ENCODE data around the gene PTPN3. TPM values are rescaled to one million over a fixed set of nuclear protein-coding genes. Genes with fewer than 3 reads are reported as not detected.

Gene PTPN3
- total and polyA plus RNA-seq, 10 of the 15 experiments (the other 5 are each of a cell fraction or from before 2014, with no cell fraction given), result 0.18 to 1.3 (median 0.39) TPM

DNA sequence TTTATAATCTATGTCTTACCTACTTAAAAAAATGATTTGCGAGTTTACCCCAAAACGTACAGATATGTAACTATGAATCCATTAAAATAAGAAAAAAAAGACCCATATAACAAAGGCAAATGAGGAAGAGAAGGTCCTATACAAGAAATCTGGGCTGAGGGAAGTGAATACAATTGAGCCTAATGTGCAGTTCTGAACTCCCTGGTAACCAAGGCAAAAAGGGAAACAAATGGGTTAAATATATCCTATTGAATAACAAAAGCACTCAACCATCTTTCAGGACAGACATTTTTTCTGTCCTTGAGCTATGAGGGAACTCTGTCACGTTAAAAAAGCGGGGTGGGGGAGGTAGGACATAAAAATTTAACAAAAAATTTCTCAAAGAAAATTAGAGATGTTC is 78.6 kb downstream of the PTPN3 start (continued):
- no peak for TF ChIP-seq GABPA (IDR thresholded peaks at IDR 0.05; ENCODE audit: low read depth)
- TF ChIP-seq FOXK2 (IDR thresholded peaks at IDR 0.05), result no peak
- TF ChIP-seq, protein P1, sequence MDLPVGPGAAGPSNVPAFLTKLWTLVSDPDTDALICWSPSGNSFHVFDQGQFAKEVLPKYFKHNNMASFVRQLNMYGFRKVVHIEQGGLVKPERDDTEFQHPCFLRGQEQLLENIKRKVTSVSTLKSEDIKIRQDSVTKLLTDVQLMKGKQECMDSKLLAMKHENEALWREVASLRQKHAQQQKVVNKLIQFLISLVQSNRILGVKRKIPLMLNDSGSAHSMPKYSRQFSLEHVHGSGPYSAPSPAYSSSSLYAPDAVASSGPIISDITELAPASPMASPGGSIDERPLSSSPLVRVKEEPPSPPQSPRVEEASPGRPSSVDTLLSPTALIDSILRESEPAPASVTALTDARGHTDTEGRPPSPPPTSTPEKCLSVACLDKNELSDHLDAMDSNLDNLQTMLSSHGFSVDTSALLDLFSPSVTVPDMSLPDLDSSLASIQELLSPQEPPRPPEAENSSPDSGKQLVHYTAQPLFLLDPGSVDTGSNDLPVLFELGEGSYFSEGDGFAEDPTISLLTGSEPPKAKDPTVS (IDR thresholded peaks at IDR 0.05; ENCODE audit: low read depth, low read length), result no peak
- no peak for TF ChIP-seq NFYA (IDR thresholded peaks at IDR 0.05; ENCODE audit: borderline replicate concordance, low read depth, low read length)
- no peak for TF ChIP-seq IKZF2 (IDR thresholded peaks at IDR 0.05)
- TF ChIP-seq IRF4 (IDR thresholded peaks at IDR 0.05; ENCODE audit: low read depth, low read length), result no peak
- TF ChIP-seq ZNF384 (IDR thresholded peaks at IDR 0.05; ENCODE audit: borderline replicate concordance, low read depth, low read length), result no peak
- no peak for TF ChIP-seq EGR1 (IDR thresholded peaks at IDR 0.05; ENCODE audit: borderline replicate concordance in 1 of 2, low read depth in 2 of 2, low read length in 2 of 2)
- TF ChIP-seq CREM (IDR thresholded peaks at IDR 0.05; ENCODE audit: low read depth), result no peak
- no peak for TF ChIP-seq ZNF274 (IDR thresholded peaks at IDR 0.05; ENCODE audit: insufficient read depth, insufficient read length)
- TF ChIP-seq POLR2AphosphoS5 (IDR thresholded peaks at IDR 0.05; ENCODE audit: low read length), result no peak
- no peak for TF ChIP-seq YY1 (IDR thresholded peaks at IDR 0.05; ENCODE audit: low read depth, low read length)

DNA sequence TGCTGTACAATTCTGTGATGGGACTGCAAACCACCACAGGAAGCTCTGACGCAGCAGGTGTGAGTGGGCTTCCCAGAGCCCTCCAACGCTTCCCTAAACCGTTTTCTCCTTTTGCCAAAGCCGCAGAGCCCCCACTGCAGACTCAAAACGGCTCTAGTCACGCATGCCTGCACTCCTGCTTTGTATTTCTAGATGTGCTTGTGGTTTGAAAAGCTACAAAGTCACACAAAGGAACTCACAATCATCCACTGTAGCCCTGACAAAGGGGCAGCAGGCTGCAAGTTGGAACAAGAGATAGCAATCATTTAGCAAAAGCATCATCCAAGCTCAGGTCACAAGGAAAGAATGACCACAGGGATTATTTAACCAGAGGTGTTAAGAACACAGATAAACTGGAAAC is 79.3 kb downstream of the PTPN3 start:
- Histone ChIP-seq H3K36me3 (ENCODE audit: control insufficient read depth in 2 of 2, insufficient read depth in 2 of 2, low read length in 1 of 2) (no peaks in the 10 kb centered on the region), H3K27ac (ENCODE audit: control insufficient read depth, insufficient read depth) (peak overlapping the region; percentile 32; the same call in 1 of the 2 replicates), H2AFZ (ENCODE audit: control insufficient read depth, low read depth, low read length) (no peak overlapping the region), H3K9ac (ENCODE audit: control insufficient read depth, insufficient read depth, low read length) (no peak overlapping the region), H4K20me1 (ENCODE audit: control insufficient read depth, insufficient read depth) (no peaks in the 10 kb centered on the region), H3K79me2 (ENCODE audit: control insufficient read depth, insufficient read depth, low read length) (no peaks in the 10 kb centered on the region), H3K4me1 (ENCODE audit: control insufficient read depth, insufficient read depth, low read length) (peaks cover 77% of the 10 kb centered on the region), H3K9me3 (replicated peaks; ENCODE audit: control insufficient read depth, insufficient read depth, low read length) (no peaks in the 10 kb centered on the region), H3K27me3 (replicated peaks in 1 of 2; ENCODE audit: control insufficient read depth in 2 of 2, insufficient read depth in 2 of 2, low read length in 1 of 2) (no peaks in the 10 kb centered on the region), H3K4me2 (ENCODE audit: control insufficient read depth, insufficient read depth) (peak overlapping the region; percentile 76), H3K4me3 (0 out of 2 replicates have a peak overlapping the region, but pooled peaks have one; percentile 9)
- BruUV-seq (replicated peaks), result no TSS peak
- ChIA-PET CTCF (interaction anchor here (0.6 to 17.7 kb wide), 10 partner anchors 9 to 225 kb away, joined by 3 to 214 read pairs (median 6); no protein-coding TSS in a partner anchor), POLR2A (interaction anchor here (0.9 to 1.9 kb wide), 3 partner anchors 8 to 22 kb away, joined by 3 to 6 read pairs (median 3); no protein-coding TSS in a partner anchor), SMC1A (ENCODE audit: uncharacterized antibody, unreplicated experiment) (interaction anchor here (1.0 to 12.6 kb wide), 6 partner anchors 8 to 46 kb away, joined by 3 to 116 read pairs (median 4); no protein-coding TSS in a partner anchor), RAD21 (ENCODE audit: unreplicated experiment) (interaction anchor here (0.9 to 4.5 kb wide), 4 partner anchors 9 to 45 kb away, joined by 4 to 24 read pairs (median 10); no protein-coding TSS in a partner anchor)
- FAIRE-seq (no peak), ATAC-seq (peak; percentile 55), DNase-seq (ENCODE audit: low read depth, low spot score) (peak; percentile 74)
- intact Hi-C loops (cut with micrococcal nuclease; ENCODE audit: unreplicated experiment) (loop anchor here (5.0 to 10.0 kb wide), 2 partner anchors 48 to 404 kb away; partner anchors contain the start of gene CTNNAL1), in situ Hi-C loops (cut with MboI) (no loop called here)
- under 1% methylated on average over 6 of the region's 6 CpGs for WGBS (ENCODE audit: insufficient coverage, insufficient replicate concordance, low lambda C conversion rate, missing lambda C conversion rate)
- TF ChIP-seq POLR2AphosphoS2 (IDR thresholded peaks at IDR 0.05; ENCODE audit: low read depth, low read length) (no peak), MEF2A (IDR thresholded peaks at IDR 0.05; ENCODE audit: insufficient read depth, low read depth, low read length) (peak; percentile 94), NFIC (IDR thresholded peaks at IDR 0.05; ENCODE audit: low read depth, low read length) (no peak), TCF3 (IDR thresholded peaks at IDR 0.05; ENCODE audit: borderline replicate concordance, insufficient read depth, low read depth, low read length) (peak; percentile 88), CHD1 (IDR thresholded peaks at IDR 0.05; ENCODE audit: low read depth, low read length) (no peak)
- TF ChIP-seq, protein P2, sequence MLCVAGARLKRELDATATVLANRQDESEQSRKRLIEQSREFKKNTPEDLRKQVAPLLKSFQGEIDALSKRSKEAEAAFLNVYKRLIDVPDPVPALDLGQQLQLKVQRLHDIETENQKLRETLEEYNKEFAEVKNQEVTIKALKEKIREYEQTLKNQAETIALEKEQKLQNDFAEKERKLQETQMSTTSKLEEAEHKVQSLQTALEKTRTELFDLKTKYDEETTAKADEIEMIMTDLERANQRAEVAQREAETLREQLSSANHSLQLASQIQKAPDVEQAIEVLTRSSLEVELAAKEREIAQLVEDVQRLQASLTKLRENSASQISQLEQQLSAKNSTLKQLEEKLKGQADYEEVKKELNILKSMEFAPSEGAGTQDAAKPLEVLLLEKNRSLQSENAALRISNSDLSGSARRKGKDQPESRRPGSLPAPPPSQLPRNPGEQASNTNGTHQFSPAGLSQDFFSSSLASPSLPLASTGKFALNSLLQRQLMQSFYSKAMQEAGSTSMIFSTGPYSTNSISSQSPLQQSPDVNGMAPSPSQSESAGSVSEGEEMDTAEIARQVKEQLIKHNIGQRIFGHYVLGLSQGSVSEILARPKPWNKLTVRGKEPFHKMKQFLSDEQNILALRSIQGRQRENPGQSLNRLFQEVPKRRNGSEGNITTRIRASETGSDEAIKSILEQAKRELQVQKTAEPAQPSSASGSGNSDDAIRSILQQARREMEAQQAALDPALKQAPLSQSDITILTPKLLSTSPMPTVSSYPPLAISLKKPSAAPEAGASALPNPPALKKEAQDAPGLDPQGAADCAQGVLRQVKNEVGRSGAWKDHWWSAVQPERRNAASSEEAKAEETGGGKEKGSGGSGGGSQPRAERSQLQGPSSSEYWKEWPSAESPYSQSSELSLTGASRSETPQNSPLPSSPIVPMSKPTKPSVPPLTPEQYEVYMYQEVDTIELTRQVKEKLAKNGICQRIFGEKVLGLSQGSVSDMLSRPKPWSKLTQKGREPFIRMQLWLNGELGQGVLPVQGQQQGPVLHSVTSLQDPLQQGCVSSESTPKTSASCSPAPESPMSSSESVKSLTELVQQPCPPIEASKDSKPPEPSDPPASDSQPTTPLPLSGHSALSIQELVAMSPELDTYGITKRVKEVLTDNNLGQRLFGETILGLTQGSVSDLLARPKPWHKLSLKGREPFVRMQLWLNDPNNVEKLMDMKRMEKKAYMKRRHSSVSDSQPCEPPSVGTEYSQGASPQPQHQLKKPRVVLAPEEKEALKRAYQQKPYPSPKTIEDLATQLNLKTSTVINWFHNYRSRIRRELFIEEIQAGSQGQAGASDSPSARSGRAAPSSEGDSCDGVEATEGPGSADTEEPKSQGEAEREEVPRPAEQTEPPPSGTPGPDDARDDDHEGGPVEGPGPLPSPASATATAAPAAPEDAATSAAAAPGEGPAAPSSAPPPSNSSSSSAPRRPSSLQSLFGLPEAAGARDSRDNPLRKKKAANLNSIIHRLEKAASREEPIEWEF (IDR thresholded peaks at IDR 0.05; ENCODE audit: insufficient replicate concordance, low read depth, low read length), result no peak

Measured in GM12878 (cell line).